Measurements from ENCODE around the gene FERMT3.

Gene FERMT3

DNA sequence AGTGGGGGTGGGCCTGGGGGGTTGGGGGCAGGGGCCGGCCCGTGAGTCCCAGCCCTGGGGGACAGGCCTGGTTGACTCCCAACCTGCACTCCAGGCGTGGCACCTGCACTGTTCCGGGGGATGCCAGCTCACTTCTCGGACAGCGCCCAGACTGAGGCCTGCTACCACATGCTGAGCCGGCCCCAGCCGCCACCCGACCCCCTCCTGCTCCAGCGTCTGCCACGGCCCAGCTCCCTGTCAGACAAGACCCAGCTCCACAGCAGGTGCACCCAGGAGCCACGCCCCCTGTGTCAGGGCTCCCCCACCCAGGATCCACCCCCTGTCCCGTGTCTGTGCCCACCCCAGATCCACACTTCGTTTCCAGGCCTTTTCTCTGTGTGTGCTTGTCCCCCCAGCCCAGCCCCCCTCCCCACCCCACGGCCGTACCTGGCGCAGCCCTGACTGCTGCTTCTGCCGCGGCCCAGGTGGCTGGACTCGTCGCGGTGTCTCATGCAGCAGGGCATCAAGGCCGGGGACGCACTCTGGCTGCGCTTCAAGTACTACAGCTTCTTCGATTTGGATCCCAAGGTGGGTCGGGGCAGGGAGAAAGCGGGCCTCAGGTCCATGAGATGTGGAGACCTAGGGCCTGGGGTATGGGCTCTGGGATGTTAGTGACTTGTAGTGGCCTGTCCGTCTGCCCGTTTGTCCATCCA is 4.8 kb downstream of the FERMT3 start:
- intact Hi-C loops (cut with DNase I): no loop called here
- no peak for DNase-seq

- DNase-seq: no peak
- intact Hi-C loops (cut with DNase I): no loop called here
These were observed 10.4 kb downstream of the FERMT3 start for GRCh38 chr11:64216879-64217278.

GRCh38 chr11:64218628-64219353 is 12.3 kb downstream of the FERMT3 start:
- no peak for DNase-seq
- intact Hi-C loops (cut with DNase I): no loop called here

DNA sequence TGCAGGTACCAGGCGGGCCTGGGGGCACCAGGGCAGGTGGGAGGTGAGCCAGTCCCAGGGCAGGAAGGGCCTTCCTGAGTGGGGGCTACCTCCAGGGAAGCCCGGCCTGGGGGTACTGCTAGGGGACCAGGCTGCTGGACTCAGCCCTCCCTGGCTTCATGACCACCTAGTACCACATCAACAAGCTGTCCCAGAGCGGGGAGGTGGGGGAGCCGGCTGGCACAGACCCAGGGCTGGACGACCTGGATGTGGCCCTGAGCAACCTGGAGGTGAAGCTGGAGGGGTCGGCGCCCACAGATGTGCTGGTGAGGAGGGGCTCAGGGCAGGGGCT is 12.8 kb downstream of the FERMT3 start:
- intact Hi-C loops (cut with DNase I): no loop called here
- no peak for DNase-seq

DNA sequence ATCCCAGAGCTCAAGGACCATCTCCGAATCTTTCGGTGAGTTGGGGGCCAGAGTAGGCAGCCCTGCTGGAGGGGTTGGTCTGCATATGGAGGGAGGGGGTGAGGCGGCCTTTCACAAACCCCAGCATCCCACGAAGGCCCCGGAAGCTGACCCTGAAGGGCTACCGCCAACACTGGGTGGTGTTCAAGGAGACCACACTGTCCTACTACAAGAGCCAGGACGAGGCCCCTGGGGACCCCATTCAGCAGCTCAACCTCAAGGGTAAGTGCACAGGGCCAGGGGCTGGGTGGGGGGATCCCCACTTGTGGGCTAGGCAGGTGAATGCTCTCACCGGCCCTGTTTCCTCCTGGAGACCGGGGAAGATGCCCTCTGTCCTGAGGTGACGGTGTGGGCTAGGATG is 13.2 kb downstream of the FERMT3 start:
- no peak for DNase-seq
- intact Hi-C loops (cut with DNase I): no loop called here

- intact Hi-C loops (cut with DNase I): no loop called here
- DNase-seq: no peak
These were observed 13.8 kb downstream of the FERMT3 start for GRCh38 chr11:64220271-64220670.

DNA sequence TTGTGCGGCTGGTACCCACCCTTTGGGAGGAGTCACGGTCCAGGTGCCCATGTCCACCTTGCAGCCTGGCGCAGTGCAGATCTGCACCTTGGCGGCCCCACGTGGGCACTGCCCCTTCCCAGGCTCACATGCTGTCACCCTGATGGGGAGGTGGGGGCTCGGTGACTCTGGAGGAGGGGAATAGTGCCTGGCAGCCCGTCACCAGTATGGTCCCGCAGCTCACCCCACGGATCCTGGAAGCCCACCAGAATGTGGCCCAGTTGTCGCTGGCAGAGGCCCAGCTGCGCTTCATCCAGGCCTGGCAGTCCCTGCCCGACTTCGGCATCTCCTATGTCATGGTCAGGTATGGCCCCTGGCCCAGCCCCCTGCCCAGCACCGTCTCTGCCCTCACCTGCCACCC is 14.3 kb downstream of the FERMT3 start:
- intact Hi-C loops (cut with DNase I): no loop called here
- no peak for DNase-seq

- no peak for DNase-seq
- intact Hi-C loops (cut with DNase I): no loop called here
These were observed 16.1 kb downstream of the FERMT3 start for GRCh38 chr11:64222651-64223000.

DNA sequence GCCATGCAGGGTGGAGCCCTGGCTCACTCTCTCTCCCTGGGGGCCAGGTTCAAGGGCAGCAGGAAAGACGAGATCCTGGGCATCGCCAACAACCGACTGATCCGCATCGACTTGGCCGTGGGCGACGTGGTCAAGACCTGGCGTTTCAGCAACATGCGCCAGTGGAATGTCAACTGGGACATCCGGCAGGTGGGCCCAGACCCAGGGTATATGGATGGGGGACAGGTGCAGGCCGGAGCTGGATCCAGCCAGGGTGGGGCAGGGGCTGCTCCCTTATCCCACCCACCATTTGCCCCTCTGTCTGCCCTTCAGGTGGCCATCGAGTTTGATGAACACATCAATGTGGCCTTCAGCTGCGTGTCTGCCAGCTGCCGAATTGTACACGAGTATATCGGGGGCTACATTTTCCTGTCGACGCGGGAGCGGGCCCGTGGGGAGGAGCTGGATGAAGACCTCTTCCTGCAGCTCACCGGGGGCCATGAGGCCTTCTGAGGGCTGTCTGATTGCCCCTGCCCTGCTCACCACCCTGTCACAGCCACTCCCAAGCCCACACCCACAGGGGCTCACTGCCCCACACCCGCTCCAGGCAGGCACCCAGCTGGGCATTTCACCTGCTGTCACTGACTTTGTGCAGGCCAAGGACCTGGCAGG is 16.6 kb downstream of the FERMT3 start:
- intact Hi-C loops (cut with DNase I): no loop called here
- DNase-seq: no peak

DNA sequence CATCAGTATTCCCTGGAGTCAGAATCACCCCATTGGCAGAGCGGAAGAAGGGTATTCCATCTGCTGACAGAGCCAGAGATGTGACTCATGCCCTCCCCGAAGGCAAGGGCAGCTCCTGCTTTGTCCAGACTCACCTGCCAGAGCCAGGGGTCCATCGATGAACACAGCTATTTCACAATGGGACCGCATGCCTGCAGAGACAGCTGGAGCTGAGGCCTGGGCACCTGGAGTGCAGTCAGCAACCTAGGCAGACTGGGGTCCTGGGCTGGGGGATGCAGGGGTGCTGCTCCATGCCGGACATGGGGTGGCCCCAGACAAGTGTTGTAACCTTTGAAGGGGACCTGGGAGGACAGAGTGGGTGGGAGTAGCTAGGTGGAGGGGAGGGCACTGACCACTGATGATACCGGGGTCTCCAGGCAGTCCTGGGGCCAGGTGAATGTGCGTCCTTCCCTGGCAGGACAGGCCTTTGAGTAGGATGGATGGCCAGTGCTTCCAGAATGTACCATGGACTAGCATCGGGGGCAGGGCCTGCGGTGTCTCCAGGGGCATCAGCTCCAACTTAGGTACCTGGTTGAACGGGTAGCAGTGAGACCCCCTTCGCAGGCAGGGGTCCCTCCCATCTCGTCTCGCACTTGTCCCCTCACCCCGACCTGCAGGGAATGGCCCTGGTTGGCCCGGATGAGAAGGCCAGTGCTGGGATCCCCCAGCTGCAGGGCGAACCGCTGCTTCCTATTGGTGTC is 17.8 kb downstream of the FERMT3 start:
- no peak for DNase-seq
- intact Hi-C loops (cut with DNase I): no loop called here

GRCh38 chr11:64224891-64225607 is 18.5 kb downstream of the FERMT3 start:
- peak in 1 of 42 donors; percentile 5 for DNase-seq
- intact Hi-C loops (cut with DNase I): no loop called here

GRCh38 chr11:64225608-64226506 is 19.3 kb downstream of the FERMT3 start, which contains the start of the genes NUDT22 and TRPT1:
TSS of gene NUDT22 (plus strand) at chr11:64226274. CDS start at chr11:64226653, 379 bp downstream.
TSS of gene TRPT1 (minus strand) at chr11:64226186. CDS start at chr11:64225860, 326 bp downstream.
- intact Hi-C loops (cut with DNase I): no loop called here
- peak; percentile 82 to 97 (median 93) for DNase-seq

DNA sequence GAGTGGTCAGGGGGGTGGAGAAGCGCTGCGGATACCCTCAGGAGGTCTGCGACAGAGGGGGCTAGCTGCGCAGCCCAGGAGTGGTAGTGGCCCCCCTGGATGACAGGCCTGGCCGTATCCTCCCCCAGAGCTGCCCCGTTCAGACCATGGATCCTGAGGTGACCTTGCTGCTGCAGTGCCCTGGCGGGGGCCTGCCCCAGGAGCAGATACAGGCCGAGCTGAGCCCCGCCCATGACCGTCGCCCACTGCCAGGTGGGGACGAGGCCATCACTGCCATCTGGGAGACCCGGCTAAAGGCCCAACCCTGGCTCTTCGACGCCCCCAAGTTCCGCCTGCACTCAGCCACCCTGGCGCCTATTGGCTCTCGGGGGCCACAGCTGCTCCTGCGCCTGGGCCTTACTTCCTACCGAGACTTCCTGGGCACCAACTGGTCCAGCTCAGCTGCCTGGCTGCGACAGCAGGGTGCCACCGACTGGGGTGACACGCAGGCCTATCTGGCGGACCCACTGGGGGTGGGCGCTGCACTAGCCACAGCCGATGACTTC is 20.1 kb downstream of the FERMT3 start:
- peak in 19 of 42 donors; percentile 50 to 73 (median 56) for DNase-seq

GRCh38 chr11:64227405-64227956 is 21.0 kb downstream of the FERMT3 start:
- intact Hi-C loops (cut with DNase I): no loop called here
- DNase-seq: no peak

More for the DNA sequence above, 20.1 kb downstream of the FERMT3 start:
- intact Hi-C loops (cut with DNase I): no loop called here

DNA sequence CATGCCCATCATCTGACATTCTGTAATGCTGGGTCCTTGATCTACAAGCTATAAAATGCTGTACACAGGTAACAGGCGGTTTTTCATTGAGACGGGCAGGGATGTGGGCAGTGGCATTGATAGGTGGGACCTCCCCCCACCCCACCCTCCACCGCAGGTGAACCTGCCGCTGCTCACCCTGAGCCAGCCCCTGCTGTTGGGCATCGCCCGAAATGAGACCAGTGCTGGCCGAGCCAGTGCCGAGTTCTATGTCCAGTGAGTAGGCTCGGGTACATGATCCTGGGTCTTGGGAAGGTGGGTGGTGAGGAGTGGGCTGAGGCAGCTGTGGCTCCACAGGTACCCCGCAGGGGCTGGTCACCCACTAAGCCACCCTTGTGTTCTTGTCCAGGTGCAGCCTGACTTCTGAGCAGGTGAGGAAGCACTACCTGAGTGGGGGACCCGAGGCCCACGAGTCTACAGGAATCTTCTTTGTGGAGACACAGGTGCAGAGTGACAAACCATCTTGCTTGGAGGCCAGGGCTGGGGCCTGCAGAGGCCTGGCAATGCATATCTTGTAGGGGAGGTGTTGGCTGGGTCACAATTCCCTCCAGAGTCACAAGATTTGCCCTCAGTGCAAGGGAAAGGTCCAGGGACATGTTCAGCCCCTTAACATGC is 22.7 kb downstream of the FERMT3 start:
- peak in 1 of 42 donors; percentile 2 for DNase-seq
- intact Hi-C loops (cut with DNase I): no loop called here

DNA sequence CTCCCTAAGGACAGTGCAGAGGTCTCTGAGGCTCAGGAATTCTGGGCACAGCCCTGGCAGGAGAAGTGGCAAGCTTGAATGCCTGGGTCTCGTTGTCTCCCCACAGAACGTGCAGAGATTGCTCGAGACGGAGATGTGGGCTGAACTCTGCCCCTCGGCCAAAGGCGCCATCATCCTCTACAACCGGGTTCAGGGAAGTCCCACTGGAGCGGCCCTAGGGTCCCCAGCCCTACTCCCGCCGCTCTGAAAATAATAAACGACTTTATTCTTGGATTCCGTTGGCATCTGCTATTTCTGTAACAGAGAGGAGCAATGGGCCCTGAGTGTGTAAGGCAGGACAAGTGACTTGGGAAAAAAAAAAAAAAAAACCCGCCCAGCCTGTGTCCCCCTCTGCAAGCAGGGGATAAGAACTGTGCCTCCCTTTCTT is 23.2 kb downstream of the FERMT3 start:
- peak in 1 of 42 donors; percentile 3 for DNase-seq
- intact Hi-C loops (cut with DNase I): no loop called here

All from head of caudate nucleus (tissue), 42 donors.